Natural killer cell (primary cell): ENCODE results near the gene ATAD1. TPM values are rescaled to one million over a fixed set of nuclear protein-coding genes. Genes with fewer than 3 reads are reported as not detected.
"Not testable (repeated sequence)": the region's sequence is repeated elsewhere in the genome, so short reads cannot be mapped to it uniquely, and the experiment has no call there.

Source experiments
- ATAC-seq, 3 donors: fragments of 150-1000 bp in 2 of 3; fragments of 200-7000 bp in 1 of 3; cut with Tn5 transposase; 1 replicate in 1 of 3; 2 replicates in 2 of 3; pipeline ENCODE4 v1.10.0; 2021; ENCODE audit warnings: mild to moderate bottlenecking in 2 of 3, moderate library complexity in 2 of 3
- DNase-seq, 2 donors: peaks; one replicate each; pipeline versions ENCODE4 v3.0.0 to v3.0.0-alpha.2; 2013 to 2021; ENCODE audit warnings: mixed read lengths in 1 of 2
- H3K27ac ChIP-seq: one replicate; pipeline ENCODE4 v1.5.1; 2013; ENCODE audit warnings: mild to moderate bottlenecking, low read length
- H3K27me3 ChIP-seq: one replicate; pipeline ENCODE4 v1.6.1; 2013; ENCODE audit warnings: low read length; ENCODE audit not compliant: control insufficient read depth, insufficient read depth
- H3K36me3 ChIP-seq: one replicate; pipeline ENCODE4 v1.6.1; 2013; ENCODE audit warnings: low read length; ENCODE audit not compliant: control insufficient read depth, insufficient read depth
- H3K4me1 ChIP-seq: one replicate; pipeline ENCODE4 v1.6.1; 2013; ENCODE audit warnings: low read length; ENCODE audit not compliant: control insufficient read depth, insufficient read depth
- H3K4me3 ChIP-seq: one replicate; pipeline ENCODE4 v1.5.1; 2013; ENCODE audit warnings: low read length
- H3K9me3 ChIP-seq: one replicate; pipeline ENCODE4 v1.6.1; 2013; ENCODE audit warnings: low read length; ENCODE audit not compliant: control insufficient read depth, insufficient read depth
- H3K27ac Mint-ChIP-seq, 2 donors: one replicate each; pipeline ENCODE4 v1.8.0; 2022; ENCODE audit warnings: mild to moderate bottlenecking in 2 of 2, mixed read lengths in 2 of 2, moderate library complexity in 1 of 2
- H3K27me3 Mint-ChIP-seq, 2 donors: one replicate each; pipeline ENCODE4 v1.8.0; 2022; ENCODE audit warnings: low read depth in 2 of 2, mixed read lengths in 2 of 2
- H3K36me3 Mint-ChIP-seq: one replicate; pipeline ENCODE4 v1.8.0; 2022; ENCODE audit warnings: mixed read lengths
- H3K4me1 Mint-ChIP-seq, 2 donors: one replicate each; pipeline ENCODE4 v1.8.0; 2022; ENCODE audit warnings: mixed read lengths in 2 of 2
- H3K4me3 Mint-ChIP-seq: one replicate; pipeline ENCODE4 v1.8.0; 2022; ENCODE audit warnings: mild to moderate bottlenecking, moderate library complexity, mixed read lengths
- H3K9me3 Mint-ChIP-seq, 2 donors: one replicate each; pipeline ENCODE4 v1.8.0; 2022; ENCODE audit warnings: mixed read lengths in 2 of 2
- CTCF ChIP-seq: fragments of 200-600 bp; IDR thresholded peaks from one replicate; pipeline ENCODE4 v1.8.0; 2022; ENCODE audit warnings: antibody characterized with exemption
- WGBS: methylation state at CpG from one replicate; pipeline ENCODE4 v1.1.7; 2013; ENCODE audit warnings: missing lambda C conversion rate; ENCODE audit not compliant: insufficient coverage; 5-methylcytosine and 5-hydroxymethylcytosine counted together
- intact Hi-C: fragments of 100-400 bp; cut with micrococcal nuclease; formaldehyde crosslinking; loops from one replicate; pipeline ENCODE4 v1.14.2; 2022
- total RNA-seq, 4 donors: library from RNA; stranded (reverse); fragments of 120-200 nt in 1 of 4; gene quantifications; one replicate each; pipeline versions ENCODE4 v1.2.3 to v1.2.4, GENCODE V29; 2013 to 2022

ATAD1 gene
- total RNA-seq, 3 donors from 2014 or later (not counting 1 experiment from before 2014, with no cell fraction given), result 37.5 to 55.2 (median 43.0) TPM

DNA sequence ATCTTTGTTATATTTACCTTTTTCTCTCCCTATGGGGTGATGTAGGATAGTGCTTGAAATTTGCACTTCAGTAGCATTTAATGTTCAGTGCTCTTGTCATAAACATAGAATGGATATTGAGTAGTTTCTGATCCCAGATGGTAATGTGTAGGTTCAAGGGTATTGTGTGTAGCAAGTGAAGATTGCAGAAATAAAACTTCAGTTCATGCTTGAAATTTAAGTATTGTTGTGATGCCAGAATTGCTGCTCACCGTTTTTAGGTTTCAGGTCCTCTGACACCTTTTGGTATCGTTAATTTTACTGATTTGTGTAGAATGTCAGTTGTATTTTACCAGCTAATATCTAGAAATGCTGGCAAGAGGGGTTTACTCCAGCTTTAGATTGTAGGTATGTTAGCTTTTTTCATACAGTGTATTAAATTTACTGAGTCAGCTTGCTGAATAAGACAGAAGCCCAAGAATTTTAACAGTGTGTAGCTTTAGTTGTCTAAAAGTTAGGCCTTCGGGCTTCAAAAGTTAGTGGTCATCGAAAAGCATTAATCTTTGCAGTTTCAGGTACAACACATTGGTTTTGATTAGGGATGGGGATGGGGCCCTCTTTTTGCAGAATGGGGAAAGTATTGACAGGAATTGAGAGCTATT, 47.3 kb upstream of the ATAD1 start:
- H3K27ac ChIP-seq, result no peak overlapping the region
- intact Hi-C loops, result no loop called here
- Mint-ChIP-seq H3K4me3 (peak overlapping the region; percentile 95), H3K27ac (peak overlapping the region; percentile 95 to 97), H3K4me1 (peaks cover 72 to 78% of the 10 kb centered on the region in 2 donors), H3K27me3 (no peaks in the 10 kb centered on the region), H3K36me3 (no peaks in the 10 kb centered on the region), H3K9me3 (no peaks in the 10 kb centered on the region)
- H3K36me3 ChIP-seq, result no peaks in the 10 kb centered on the region
- H3K9me3 ChIP-seq, result no peaks in the 10 kb centered on the region
- TF ChIP-seq CTCF, result no peak
- H3K4me3 ChIP-seq, result peak overlapping the region; percentile 96
- ATAC-seq (no peak), DNase-seq (peak in 1 of 2 donors; percentile 15)
- H3K4me1 ChIP-seq, result peaks cover 14% of the 10 kb centered on the region
- 2% methylated on average over 4 of the region's 4 CpGs for WGBS
- H3K27me3 ChIP-seq, result no peaks in the 10 kb centered on the region

DNA sequence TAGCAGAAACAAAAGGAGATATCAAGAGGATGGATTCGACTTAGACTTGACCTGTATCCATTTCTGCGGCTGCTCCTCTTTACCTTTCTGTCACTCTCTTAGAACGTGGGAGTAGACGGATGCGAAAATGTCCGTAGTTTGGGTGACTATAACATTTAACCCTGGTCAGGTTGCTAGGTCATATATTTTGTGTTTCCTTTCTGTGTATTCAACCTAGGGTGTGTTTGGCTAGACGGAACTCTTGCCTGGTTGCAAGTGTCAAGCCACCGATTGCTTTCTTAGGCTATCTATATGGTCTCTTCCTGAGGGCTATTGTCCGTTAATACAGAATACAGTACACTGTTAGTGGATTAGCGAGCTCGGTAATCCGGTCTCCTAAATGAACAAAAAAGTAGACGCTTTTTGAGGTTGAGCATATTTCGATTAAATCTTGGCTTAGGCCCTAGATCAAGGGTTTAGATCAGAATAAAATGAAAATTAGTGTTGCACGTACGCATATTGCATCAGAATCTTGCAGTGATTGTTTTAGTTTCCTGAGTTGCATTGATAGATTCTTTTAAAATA, 46.6 kb upstream of the ATAD1 start:
- DNase-seq, result no peak
- ATAC-seq, result no peak
- H3K27ac Mint-ChIP-seq, result peak overlapping the region; percentile 95 to 97
- H3K36me3 Mint-ChIP-seq, result no peaks in the 10 kb centered on the region
- H3K4me3 ChIP-seq, result peak overlapping the region; percentile 96
- peak overlapping the region; percentile 95 for H3K4me3 Mint-ChIP-seq
- peak overlapping the region; percentile 74 for H3K27ac ChIP-seq
- H3K9me3 Mint-ChIP-seq, result no peaks in the 10 kb centered on the region
- TF ChIP-seq CTCF, result no peak
- peaks cover 75 to 76% of the 10 kb centered on the region in 2 donors for H3K4me1 Mint-ChIP-seq
- H3K27me3 ChIP-seq, result no peaks in the 10 kb centered on the region
- H3K4me1 ChIP-seq, result peaks cover 16% of the 10 kb centered on the region
- intact Hi-C loops, result loop anchor here (5.0 kb wide), 4 partner anchors 63 to 767 kb away; partner anchors contain the start of gene SHLD2
- no peaks in the 10 kb centered on the region for H3K9me3 ChIP-seq
- no peaks in the 10 kb centered on the region for H3K36me3 ChIP-seq
- no peaks in the 10 kb centered on the region for H3K27me3 Mint-ChIP-seq
- 0% methylated on average over 16 of the region's 16 CpGs for WGBS

DNA sequence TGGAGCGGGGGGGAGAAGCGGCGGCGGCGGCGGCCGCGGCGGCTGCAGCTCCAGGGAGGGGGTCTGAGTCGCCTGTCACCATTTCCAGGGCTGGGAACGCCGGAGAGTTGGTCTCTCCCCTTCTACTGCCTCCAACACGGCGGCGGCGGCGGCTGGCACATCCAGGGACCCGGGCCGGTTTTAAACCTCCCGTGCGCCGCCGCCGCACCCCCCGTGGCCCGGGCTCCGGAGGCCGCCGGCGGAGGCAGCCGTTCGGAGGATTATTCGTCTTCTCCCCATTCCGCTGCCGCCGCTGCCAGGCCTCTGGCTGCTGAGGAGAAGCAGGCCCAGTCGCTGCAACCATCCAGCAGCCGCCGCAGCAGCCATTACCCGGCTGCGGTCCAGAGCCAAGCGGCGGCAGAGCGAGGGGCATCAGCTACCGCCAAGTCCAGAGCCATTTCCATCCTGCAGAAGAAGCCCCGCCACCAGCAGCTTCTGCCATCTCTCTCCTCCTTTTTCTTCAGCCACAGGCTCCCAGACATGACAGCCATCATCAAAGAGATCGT, 46.0 kb upstream of the ATAD1 start:
- intact Hi-C loops, result loop anchor here (1.0 to 5.0 kb wide), 5 partner anchors 46 to 767 kb away; partner anchors contain the start of genes ATAD1 and SHLD2
- not testable (repeated sequence) for H3K9me3 Mint-ChIP-seq, ATAC-seq, H3K27me3 Mint-ChIP-seq, H3K27me3 ChIP-seq, H3K36me3 Mint-ChIP-seq, H3K36me3 ChIP-seq, H3K9me3 ChIP-seq
- H3K4me1 ChIP-seq, result peaks cover 12% of the 10 kb centered on the region
- Mint-ChIP-seq H3K4me1 (peaks cover 71 to 75% of the 10 kb centered on the region in 2 donors), H3K27ac (peak overlapping the region; percentile 95 to 97), H3K4me3 (peak overlapping the region; percentile 100)
- peak overlapping the region; percentile 96 for H3K4me3 ChIP-seq
- DNase-seq, result peak; percentile 46 to 55
- WGBS, result 0% methylated on average over 47 of the region's 47 CpGs
- H3K27ac ChIP-seq, result peak overlapping the region; percentile 74
